Tibial artery (tissue), 4 donors: ENCODE results near the gene LRRN2.
"Not testable (repeated sequence)": the region's sequence is repeated elsewhere in the genome, so short reads cannot be mapped to it uniquely, and the experiment has no call there.

Experiments
- DNase-seq, 2 donors: peaks; one replicate each; pipeline ENCODE4 v3.0.0-alpha.2; 2019
- H3K27ac ChIP-seq, 2 donors: fragments of 200-600 bp; sonication (generic) in 1 of 2; 1 replicate in 1 of 2; 2 replicates in 1 of 2; pipeline ENCODE4 v1.5.1; 2018 to 2019; ENCODE audit warnings: mild to moderate bottlenecking in 1 of 2
- H3K27me3 ChIP-seq, 2 donors: fragments of 200-600 bp; sonication (generic) in 1 of 2; one replicate each; pipeline versions ENCODE4 v1.5.1 to v1.6.0; 2016 to 2019
- H3K36me3 ChIP-seq, 3 donors: fragments of 200-600 bp; sonication (generic) in 2 of 3; one replicate each; pipeline ENCODE4 v1.5.1; 2016 to 2019; ENCODE audit warnings: mild to moderate bottlenecking in 2 of 3
- H3K4me1 ChIP-seq, 4 donors: fragments of 200-600 bp; sonication (generic) in 2 of 4; 1 replicate in 3 of 4; 2 replicates in 1 of 4; pipeline ENCODE4 v1.5.1; 2016 to 2019
- H3K4me3 ChIP-seq, 2 donors: fragments of 200-600 bp; sonication (generic) in 1 of 2; 1 replicate in 1 of 2; 2 replicates in 1 of 2; pipeline ENCODE4 v1.5.1; 2018 to 2019; ENCODE audit warnings: mild to moderate bottlenecking in 2 of 2
- H3K9me3 ChIP-seq, 3 donors: fragments of 200-600 bp; sonication (generic) in 1 of 3; one replicate each; pipeline ENCODE4 v1.5.1; 2016 to 2019
- CTCF ChIP-seq, 2 experiments: fragments of 200-600 bp in 1 of 2; fragments of 450-650 bp in 1 of 2; IDR thresholded peaks; one replicate each; pipeline ENCODE4 v1.5.1; 2017 to 2019; ENCODE audit warnings: antibody characterized with exemption in 2 of 2, mild to moderate bottlenecking in 1 of 2, moderate library complexity in 1 of 2
- intact Hi-C: fragments of 100-400 bp; cut with DNase I; formaldehyde crosslinking; loops from one replicate; pipeline ENCODE4 v1.15.0; 2023; ENCODE audit warnings: low total_unique reads

LRRN2 gene

GRCh38 chr1:204633665-204634064 lies 51.9 kb downstream of the LRRN2 start:
- H3K9me3 ChIP-seq, result no peaks in the 10 kb centered on the region
- TF ChIP-seq CTCF (IDR thresholded peaks at IDR 0.05), result no peak

GRCh38 chr1:204630132-204630905 lies 55.2 kb downstream of the LRRN2 start:
- no peak overlapping the region for H3K27ac ChIP-seq
- H3K4me1 ChIP-seq, result no peaks in the 10 kb centered on the region
- no peak overlapping the region for H3K4me3 ChIP-seq
- intact Hi-C loops, result no loop called here
- TF ChIP-seq CTCF (IDR thresholded peaks at IDR 0.05), result no peak
- no peaks in the 10 kb centered on the region for H3K9me3 ChIP-seq
- H3K27me3 ChIP-seq, result peaks cover 0 to 20% of the 10 kb centered on the region in 2 donors
- no peaks in the 10 kb centered on the region for H3K36me3 ChIP-seq
- DNase-seq, result no peak

More at GRCh38 chr1:204633665-204634064, 51.9 kb downstream of the LRRN2 start:
- Histone ChIP-seq H3K27ac (no peak overlapping the region), H3K27me3 (peaks cover 0 to 15% of the 10 kb centered on the region in 2 donors), H3K4me3 (no peak overlapping the region), H3K36me3 (no peaks in the 10 kb centered on the region), H3K4me1 (peaks cover 0 to 3% (median 0%) of the 10 kb centered on the region in 4 donors)
- no peak for DNase-seq
- intact Hi-C loops, result no loop called here

- intact Hi-C loops, H3K4me1 ChIP-seq: not testable (repeated sequence)
- peaks cover 0 to 18% of the 10 kb centered on the region in 2 donors for H3K27me3 ChIP-seq
Observed at GRCh38 chr1:204629459-204629858, 56.1 kb downstream of the LRRN2 start.

GRCh38 chr1:204628868-204629267 lies 56.7 kb downstream of the LRRN2 start:
- H3K27ac ChIP-seq, result no peak overlapping the region
- no peaks in the 10 kb centered on the region for H3K4me1 ChIP-seq
- TF ChIP-seq CTCF (IDR thresholded peaks at IDR 0.05), result no peak
- intact Hi-C loops, result no loop called here
- no peaks in the 10 kb centered on the region for H3K9me3 ChIP-seq
- H3K36me3 ChIP-seq, result no peaks in the 10 kb centered on the region
- peaks cover 0 to 18% of the 10 kb centered on the region in 2 donors for H3K27me3 ChIP-seq
- no peak overlapping the region for H3K4me3 ChIP-seq
- DNase-seq, result no peak

More at GRCh38 chr1:204629459-204629858, 56.1 kb downstream of the LRRN2 start:
- not testable (repeated sequence) for H3K4me3 ChIP-seq, H3K27ac ChIP-seq, H3K36me3 ChIP-seq, H3K9me3 ChIP-seq, DNase-seq

GRCh38 chr1:204627436-204627835 lies 58.1 kb downstream of the LRRN2 start:
- Histone ChIP-seq H3K27ac (no peak overlapping the region), H3K36me3 (no peaks in the 10 kb centered on the region), H3K9me3 (no peaks in the 10 kb centered on the region), H3K4me3 (no peak overlapping the region), H3K4me1 (no peaks in the 10 kb centered on the region), H3K27me3 (peaks cover 0 to 15% of the 10 kb centered on the region in 2 donors)
- TF ChIP-seq CTCF (IDR thresholded peaks at IDR 0.05), result no peak
- intact Hi-C loops, result no loop called here
- no peak for DNase-seq

- H3K27me3 ChIP-seq, result peaks cover 0 to 15% of the 10 kb centered on the region in 2 donors
- DNase-seq, result no peak
- no peaks in the 10 kb centered on the region for H3K4me1 ChIP-seq
- H3K36me3 ChIP-seq, result no peaks in the 10 kb centered on the region
- H3K9me3 ChIP-seq, result no peaks in the 10 kb centered on the region
- no peak overlapping the region for H3K27ac ChIP-seq
- no peak overlapping the region for H3K4me3 ChIP-seq
- TF ChIP-seq CTCF (IDR thresholded peaks at IDR 0.05), result no peak
- intact Hi-C loops, result no loop called here
Observed at GRCh38 chr1:204626381-204626780, 59.2 kb downstream of the LRRN2 start.
